Stimulated activated naive CD4-positive, alpha-beta T cell (primary cell): ENCODE results near the gene NBAS.

Experiments
- DNase-seq, 6 experiments: peaks; one replicate each; lab custom pipeline; 2025; lab: John Stamatoyannopoulos, UW

Gene NBAS

DNA sequence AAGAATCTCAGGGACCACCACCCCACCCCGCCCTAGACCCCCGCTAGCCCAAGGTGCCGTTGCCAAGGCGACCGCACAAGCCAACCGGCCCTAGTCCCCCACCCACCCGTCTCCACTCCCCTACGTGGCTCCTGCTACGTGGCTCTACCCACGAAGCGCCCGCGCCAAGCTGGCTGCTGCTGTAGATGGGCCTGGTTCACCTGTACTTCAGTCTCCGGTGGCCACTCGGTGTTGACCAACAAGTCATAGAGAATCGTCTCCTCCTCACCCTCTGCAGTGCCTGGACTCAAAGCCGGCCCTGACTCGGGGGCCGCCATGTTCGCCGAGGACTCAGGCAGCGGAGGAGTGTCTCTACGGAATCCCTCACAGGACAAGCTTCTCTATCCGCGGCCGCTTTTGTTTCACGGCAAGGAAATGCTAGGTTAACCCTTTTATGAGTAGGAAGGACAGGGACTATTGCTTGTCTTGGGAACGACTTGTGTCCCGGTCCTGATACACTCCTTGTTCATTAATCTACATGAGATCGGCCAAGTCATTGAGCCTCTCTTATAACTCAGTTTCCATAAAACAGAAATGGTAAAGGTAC, at the start of gene NBAS:
Gene NBAS (minus strand): TSS at position 347 of the 586 bp plus-strand sequence. CDS start 30 bp downstream, at position 317.
- peak; percentile 60 to 83 (median 69) for DNase-seq

DNA sequence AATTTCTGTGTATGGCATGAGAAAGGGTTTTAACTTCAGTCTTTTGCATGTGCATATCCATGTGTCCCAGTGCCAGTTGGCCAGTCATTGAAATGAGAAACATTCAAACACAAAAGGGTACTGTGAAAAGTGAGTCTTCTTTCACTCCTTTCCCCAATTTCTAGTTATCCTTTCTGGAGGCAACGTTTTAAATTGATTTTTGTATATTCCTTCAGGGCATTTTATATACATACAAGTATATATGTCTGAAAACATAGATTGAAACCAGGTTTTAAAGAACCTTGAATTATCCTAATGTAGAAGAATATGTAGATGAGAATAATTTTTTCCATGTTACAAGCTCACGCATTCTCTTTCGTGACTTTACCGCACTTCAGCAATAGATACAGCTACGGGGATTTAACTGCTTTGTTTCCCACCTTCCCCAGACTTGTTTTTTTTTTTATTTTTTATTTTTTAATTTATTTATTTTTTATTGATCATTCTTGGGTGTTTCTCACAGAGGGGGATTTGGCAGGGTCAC, 49.4 kb upstream of the NBAS start:
- no peak for DNase-seq

- no peak for DNase-seq
Observed at GRCh38 chr2:15609341-15610042, 48.4 kb upstream of the NBAS start.

GRCh38 chr2:15608392-15608761, 47.2 kb upstream of the NBAS start:
- no peak for DNase-seq

DNA sequence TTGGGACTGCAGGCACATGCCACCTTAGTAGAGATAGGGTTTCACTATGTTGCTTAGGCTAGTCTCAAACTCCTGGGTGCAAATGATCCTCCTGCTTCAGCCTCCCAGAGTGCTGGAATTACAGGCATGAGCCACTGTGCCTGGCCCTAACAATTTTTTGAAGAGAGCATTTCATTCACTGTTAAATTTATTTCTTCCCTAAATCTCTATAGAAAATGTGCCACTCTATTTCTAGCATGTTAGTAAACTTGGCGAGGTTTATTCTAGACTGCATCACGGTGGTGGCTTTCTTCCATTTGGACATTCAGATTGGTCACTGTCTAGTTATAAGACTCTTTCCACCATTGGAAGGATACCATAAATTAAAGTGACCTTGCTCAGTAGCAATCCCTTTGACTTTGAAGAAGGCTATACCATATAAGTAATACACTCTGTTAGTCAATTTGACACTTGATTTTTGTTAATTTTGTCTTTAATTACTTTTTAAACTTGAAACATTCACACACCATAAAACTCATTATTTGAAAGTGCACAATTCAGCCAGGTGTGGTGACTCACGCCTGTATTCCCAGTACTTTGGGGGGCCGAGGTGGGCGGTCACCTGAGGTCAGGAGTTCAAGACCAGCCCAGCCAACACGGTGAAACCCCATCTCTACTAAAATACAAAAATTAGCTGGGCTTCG, 46.7 kb upstream of the NBAS start:
- no peak for DNase-seq

DNA sequence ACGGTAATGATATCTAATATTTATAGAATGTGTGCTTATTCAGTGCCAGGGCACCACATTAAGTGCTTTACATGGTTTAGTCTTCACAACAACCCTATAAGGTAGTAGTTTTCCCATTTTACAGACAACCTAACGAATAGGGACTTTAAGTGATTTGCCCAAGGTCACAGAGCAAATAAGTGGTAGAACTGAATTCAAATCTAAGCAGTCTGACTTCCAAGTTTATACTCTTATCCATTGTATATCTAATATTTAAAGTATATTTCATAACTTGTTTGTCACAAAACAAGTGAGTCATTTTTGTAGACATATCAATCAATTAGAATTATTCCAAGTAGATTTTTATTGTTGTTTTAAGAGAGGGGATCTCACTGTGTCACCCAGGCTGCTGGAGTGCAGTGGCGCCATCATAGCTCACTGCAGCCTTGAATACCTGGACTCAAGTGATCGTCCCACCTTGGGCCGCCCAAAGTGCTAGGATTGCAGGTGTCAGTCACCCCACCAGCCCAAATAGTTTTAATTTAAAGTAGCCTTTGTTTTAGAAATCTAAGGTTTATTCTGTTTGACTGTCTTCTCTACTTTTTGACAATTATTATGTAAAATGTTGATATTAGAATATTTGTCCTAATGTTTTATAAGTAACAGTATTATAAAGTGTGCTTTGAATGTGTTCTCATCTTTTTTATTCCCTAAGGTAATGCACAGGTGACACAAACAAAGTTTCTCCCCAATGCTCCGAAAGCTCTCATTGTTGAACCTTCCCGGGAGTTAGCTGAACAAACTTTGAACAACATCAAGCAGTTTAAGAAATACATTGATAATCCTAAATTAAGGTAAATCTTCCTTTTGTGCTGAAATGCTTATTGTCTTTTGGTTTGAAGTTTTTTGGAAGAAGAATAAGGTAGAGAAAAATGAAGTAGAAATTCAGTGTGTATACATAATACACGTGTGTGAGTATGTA, 45.6 kb upstream of the NBAS start:
- no peak for DNase-seq

DNA sequence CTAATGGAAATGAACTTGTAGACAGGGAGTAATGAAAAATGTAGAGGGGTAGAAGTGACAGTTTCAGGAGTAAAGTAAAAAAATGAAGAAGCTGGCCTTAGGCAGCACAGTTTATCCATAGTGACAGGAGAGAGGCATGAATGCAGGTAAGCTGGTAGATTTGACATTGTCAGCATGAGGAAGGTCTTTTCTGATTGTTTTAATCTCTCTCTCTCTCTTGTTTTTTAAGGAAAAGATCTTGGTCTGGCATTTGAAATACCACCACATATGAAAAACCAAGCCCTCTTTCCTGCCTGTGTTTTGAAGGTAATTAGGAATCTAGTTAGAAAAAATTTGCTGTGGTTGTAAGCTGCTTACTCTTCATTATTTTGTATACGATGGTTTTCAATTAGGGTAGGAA, 44.6 kb upstream of the NBAS start:
- DNase-seq: no peak

DNA sequence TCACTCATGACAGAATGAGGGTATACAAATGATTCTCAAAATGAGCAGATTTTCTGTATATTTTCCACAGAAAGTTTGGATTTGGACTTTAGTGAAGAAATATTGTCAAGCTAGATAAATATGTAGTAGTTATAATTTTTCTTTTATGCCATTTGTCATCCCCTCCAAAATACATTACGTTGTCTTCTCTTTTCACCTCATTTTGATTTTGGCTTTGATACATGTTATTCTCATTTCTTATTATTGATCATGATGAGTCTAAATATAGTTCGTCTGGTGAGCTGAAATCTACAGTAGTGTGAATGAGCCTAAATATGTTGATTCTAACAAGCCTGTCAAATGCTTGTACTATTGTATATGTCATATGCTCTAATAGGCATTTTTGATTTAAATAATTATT, 42.8 kb upstream of the NBAS start:
- DNase-seq: no peak

GRCh38 chr2:15603044-15603765, 42.1 kb upstream of the NBAS start:
- DNase-seq: no peak

DNA sequence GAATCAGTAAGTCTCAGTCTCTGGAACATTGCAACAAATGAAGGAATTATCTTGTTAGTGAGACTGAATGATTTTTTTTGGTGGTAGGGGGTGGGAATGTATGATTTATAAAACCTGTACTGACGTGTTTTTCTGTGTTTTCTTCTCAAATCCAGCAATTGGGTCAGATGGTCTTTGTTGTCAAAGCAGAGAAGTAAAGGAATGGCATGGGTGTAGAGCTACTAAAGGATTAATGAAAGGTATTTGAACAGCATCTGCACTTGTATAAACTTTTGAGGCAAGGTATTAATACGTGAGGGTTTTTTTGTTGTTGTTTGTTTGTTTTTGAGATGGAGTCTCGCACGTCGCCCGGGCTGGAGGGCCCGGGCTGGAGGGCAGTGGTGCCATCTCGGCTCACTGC, 41.3 kb upstream of the NBAS start:
- no peak for DNase-seq

DNA sequence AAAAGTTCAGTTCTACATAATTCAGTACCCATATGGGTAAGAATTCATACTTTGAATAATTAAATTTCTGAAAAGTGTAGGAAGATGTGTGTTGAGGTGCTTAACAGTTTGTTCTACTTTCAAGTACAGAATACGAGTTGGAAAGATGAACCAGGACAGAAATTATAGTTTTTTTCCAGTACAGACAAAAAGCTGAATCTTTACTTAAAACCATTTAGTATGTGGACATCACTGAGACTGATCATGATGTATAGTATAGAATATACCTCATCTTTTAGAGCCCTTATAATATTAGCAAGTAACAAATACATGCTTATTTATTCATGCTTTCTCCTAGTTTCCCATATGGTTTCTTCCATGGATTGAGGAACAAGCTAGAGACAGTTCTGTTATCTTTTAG, 40.5 kb upstream of the NBAS start:
- no peak for DNase-seq

- no peak for DNase-seq
Observed at GRCh38 chr2:15599994-15600393, 38.9 kb upstream of the NBAS start.

GRCh38 chr2:15596968-15597367, 35.8 kb upstream of the NBAS start:
- no peak for DNase-seq

- DNase-seq: no peak
Observed at GRCh38 chr2:15596350-15596749, 35.2 kb upstream of the NBAS start.

- DNase-seq: no peak
Observed at GRCh38 chr2:15595936-15596335, 34.8 kb upstream of the NBAS start.

DNA sequence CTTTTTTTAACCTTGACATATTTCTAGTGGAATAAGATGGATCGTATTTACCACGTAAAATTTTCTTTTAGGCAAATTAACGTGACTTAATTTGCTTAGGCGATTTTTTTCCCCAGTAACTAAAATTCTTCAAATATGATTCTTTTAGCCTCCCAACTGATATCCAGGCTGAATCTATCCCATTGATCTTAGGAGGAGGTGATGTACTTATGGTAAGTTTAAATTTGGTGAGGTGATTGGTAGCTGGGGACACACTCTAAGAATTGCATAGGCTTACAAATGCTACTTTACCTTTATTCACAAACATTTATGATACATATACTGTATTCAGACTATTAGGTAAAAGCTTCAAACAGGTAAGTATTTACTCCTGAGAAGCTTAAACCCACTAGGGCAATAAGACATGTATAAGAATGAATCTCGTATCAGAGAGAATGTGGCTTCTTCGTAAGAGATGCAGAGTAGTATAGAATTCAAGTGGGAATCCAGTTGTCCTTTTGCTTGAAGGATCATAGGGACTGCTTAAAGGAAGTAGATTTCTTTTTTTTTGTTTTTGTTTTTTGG, 34.3 kb upstream of the NBAS start:
- DNase-seq: no peak

- no peak for DNase-seq
Observed at GRCh38 chr2:15594291-15595256, 33.4 kb upstream of the NBAS start.

GRCh38 chr2:15593327-15593705, 32.2 kb upstream of the NBAS start:
- no peak for DNase-seq

GRCh38 chr2:15591692-15592463, 30.7 kb upstream of the NBAS start, which contains the start of gene DDX1:
Gene DDX1 (plus strand): TSS chr2:15591868. CDS start chr2:15591934, 66 bp downstream.
- DNase-seq: peak; percentile 65 to 88 (median 80)
